HepG2 (cell line): ENCODE results near the gene CHRM2. TPM values are rescaled to one million over a fixed set of nuclear protein-coding genes. Genes with fewer than 3 reads are reported as not detected.

ENCODE experiments used
- ATAC-seq: fragments of 200-7000 bp; cut with Tn5 transposase; 3 replicates; pipeline ENCODE4 v1.9.1; 2020; ENCODE audit warnings: mild to moderate bottlenecking, moderate library complexity
- BruUV-seq: library from RNA; stranded (reverse); fragments of 400-500 nt; replicated peaks from 2 replicates; lab custom pipeline; 2021; lab: Mats Ljungman, UMichigan
- CTCF ChIA-PET: fragments of 300-600 bp; formaldehyde crosslinking; extraction: SDS; loops from one replicate; lab custom pipeline; 2021; ENCODE audit warnings: low total read pairs, inconsistent platforms, low intra/inter-chr PET ratio; lab: Yijun Ruan, JAX
- POLR2A ChIA-PET: fragments of 350-600 bp; sonication (Branson Sonifier 250); formaldehyde crosslinking; loops from one replicate; lab custom pipeline; 2020; ENCODE audit warnings: antibody characterized with exemption, inconsistent platforms; lab: Yijun Ruan, JAX
- DNase-seq: peaks from one replicate; pipeline ENCODE4 v3.0.0-alpha.2; 2015; ENCODE audit warnings: low spot score
- FAIRE-seq: peaks from 3 replicates; lab custom pipeline; 2011; peaks lifted over from hg19 to GRCh38; lab: Jason Lieb, UNC
- H2AFZ ChIP-seq: one replicate; pipeline ENCODE4 v1.6.1; 2011; ENCODE audit warnings: low read length, inconsistent platforms
- H3K27ac ChIP-seq: fragments of 300-600 bp; 3 replicates; pipeline ENCODE4 v1.8.0; 2011; ENCODE audit warnings: mixed run types, mild to moderate bottlenecking, mixed read lengths, low read length, inconsistent platforms; ENCODE audit not compliant: insufficient read depth; ENCODE audit errors: extremely low read length
- H3K27me3 ChIP-seq, 2 experiments: fragments of 200-600 bp in 1 of 2; 2 replicates in 1 of 2; 3 replicates in 1 of 2; pipeline versions ENCODE4 v1.6.0 to v1.8.0; 2011; ENCODE audit warnings: low read length in 2 of 2, mild to moderate bottlenecking in 2 of 2, moderate library complexity in 2 of 2, inconsistent platforms in 1 of 2; ENCODE audit not compliant: insufficient read depth in 2 of 2, control insufficient read depth in 1 of 2
- H3K36me3 ChIP-seq, 2 experiments: fragments of 200-600 bp in 1 of 2; replicated peaks in 1 of 2; 2 replicates in 1 of 2; 3 replicates in 1 of 2; pipeline versions ENCODE4 v1.5.1 to v1.8.0; 2011; ENCODE audit warnings: low read length in 2 of 2, inconsistent platforms in 1 of 2; ENCODE audit not compliant: insufficient read depth in 2 of 2, control insufficient read depth in 1 of 2
- H3K4me1 ChIP-seq: 2 replicates; pipeline ENCODE4 v1.5.1; 2012; ENCODE audit warnings: low read length, inconsistent platforms; ENCODE audit not compliant: insufficient read depth
- H3K4me2 ChIP-seq: 2 replicates; pipeline ENCODE4 v1.6.0; 2011; ENCODE audit warnings: low read depth, low read length, inconsistent platforms
- H3K4me3 ChIP-seq, 3 experiments: fragments of 200-600 bp in 1 of 3; sonication (generic), shearing (Covaris generic) in 1 of 3; replicated peaks in 1 of 3; 2 replicates each; pipeline ENCODE4 v1.5.1; 2011 to 2016; ENCODE audit warnings: low read length in 3 of 3, inconsistent platforms in 2 of 3, low read depth in 2 of 3, mild to moderate bottlenecking in 2 of 3, control low read depth in 1 of 3, mixed read lengths in 1 of 3; ENCODE audit not compliant: insufficient read depth in 1 of 3
- H3K79me2 ChIP-seq: one replicate; pipeline ENCODE4 v1.6.1; 2011; ENCODE audit warnings: low read length, inconsistent platforms; ENCODE audit not compliant: insufficient read depth
- H3K9ac ChIP-seq: 2 replicates; pipeline ENCODE4 v1.6.0; 2011; ENCODE audit warnings: mild to moderate bottlenecking, low read depth, low read length, inconsistent platforms; ENCODE audit not compliant: insufficient read depth
- H3K9me3 ChIP-seq: 2 replicates; pipeline ENCODE4 v1.5.1; 2012; ENCODE audit warnings: mild to moderate bottlenecking, low read length
- H4K20me1 ChIP-seq: 2 replicates; pipeline ENCODE4 v1.6.0; 2011; ENCODE audit warnings: inconsistent platforms, mild to moderate bottlenecking, low read length, moderate library complexity; ENCODE audit not compliant: insufficient read depth
- ATRX ChIP-seq: sonication (generic); formaldehyde crosslinking; IDR thresholded peaks from 2 replicates; pipeline ENCODE4 v1.4.0; 2020; ENCODE audit warnings: missing genetic modification reagents, borderline replicate concordance
- FOXK1 ChIP-seq: sonication (generic); formaldehyde crosslinking; IDR thresholded peaks from 2 replicates; pipeline ENCODE4 v1.4.0; 2020; ENCODE audit warnings: low read depth, missing genetic modification reagents, borderline replicate concordance
- GZF1 ChIP-seq: sonication (generic); formaldehyde crosslinking; IDR thresholded peaks from 2 replicates; pipeline ENCODE4 v1.5.1; 2020; ENCODE audit warnings: mild to moderate bottlenecking, missing genetic modification reagents
- KDM1A ChIP-seq: IDR thresholded peaks from 2 replicates; pipeline ENCODE4 v1.6.1; 2016; ENCODE audit warnings: missing compliant biosample characterization
- MAFK ChIP-seq, 2 experiments: IDR thresholded peaks in 1 of 2; conservative IDR thresholded peaks in 1 of 2; 2 replicates each; pipeline ENCODE4 v1.6.1; 2011; ENCODE audit warnings: improper control_type of control experiment in 2 of 2, low read length in 2 of 2
- NCOR1 ChIP-seq: fragments of 200-600 bp; sonication (generic); IDR thresholded peaks from 2 replicates; pipeline ENCODE4 v1.7.0; 2017; ENCODE audit warnings: antibody characterized with exemption, low read length, borderline replicate concordance
- NFE2 ChIP-seq: sonication (generic); formaldehyde crosslinking; IDR thresholded peaks from 2 replicates; pipeline ENCODE4 v1.4.0; 2020; ENCODE audit warnings: missing genetic modification reagents
- NFE2L1 ChIP-seq: sonication (generic); formaldehyde crosslinking; IDR thresholded peaks from 2 replicates; pipeline ENCODE4 v1.4.0; 2020; ENCODE audit warnings: missing genetic modification reagents, mild to moderate bottlenecking, borderline replicate concordance
- SKIL ChIP-seq: sonication (generic); formaldehyde crosslinking; IDR thresholded peaks from 2 replicates; pipeline ENCODE4 v1.8.0; 2022; ENCODE audit warnings: missing genetic modification reagents, mild to moderate bottlenecking, moderate library complexity, borderline replicate concordance
- SNRNP70 ChIP-seq: fragments of 200-400 bp; formaldehyde crosslinking; IDR thresholded peaks from 2 replicates; pipeline ENCODE4 v1.6.1; 2017; ENCODE audit warnings: mild to moderate bottlenecking, low read depth, low read length, moderate library complexity
- SRF ChIP-seq: IDR thresholded peaks from 2 replicates; pipeline ENCODE4 v1.6.1; 2011; ENCODE audit warnings: mild to moderate bottlenecking, low read depth, low read length, moderate library complexity
- TFDP1 ChIP-seq: IDR thresholded peaks from 2 replicates; pipeline ENCODE4 v1.6.1; 2016; ENCODE audit warnings: missing compliant biosample characterization, missing genetic modification reagents, borderline replicate concordance
- TRAFD1 ChIP-seq: sonication (generic); formaldehyde crosslinking; IDR thresholded peaks from 2 replicates; pipeline ENCODE4 v1.5.1; 2020; ENCODE audit warnings: missing genetic modification reagents, mild to moderate bottlenecking, borderline replicate concordance
- ZBTB1 ChIP-seq: sonication (generic); formaldehyde crosslinking; IDR thresholded peaks from 2 replicates; pipeline ENCODE4 v1.4.0; 2020; ENCODE audit warnings: missing genetic modification reagents, borderline replicate concordance
- ZBTB20 ChIP-seq: sonication (generic); formaldehyde crosslinking; IDR thresholded peaks from 2 replicates; pipeline ENCODE4 v1.8.1; 2023; ENCODE audit warnings: missing genetic modification reagents, low read depth, mild to moderate bottlenecking, borderline replicate concordance
- ZEB1 ChIP-seq: IDR thresholded peaks from 2 replicates; pipeline ENCODE4 v1.6.1; 2012; ENCODE audit warnings: mild to moderate bottlenecking, low read depth, inconsistent platforms; ENCODE audit not compliant: insufficient replicate concordance
- ZNF83 ChIP-seq: sonication (generic); formaldehyde crosslinking; IDR thresholded peaks from 2 replicates; pipeline ENCODE4 v1.4.0; 2020; ENCODE audit warnings: missing genetic modification reagents, mild to moderate bottlenecking, borderline replicate concordance
- ZSCAN30 ChIP-seq: sonication (generic); formaldehyde crosslinking; IDR thresholded peaks from 2 replicates; pipeline ENCODE4 v1.5.0; 2020; ENCODE audit warnings: mild to moderate bottlenecking, missing genetic modification reagents
- WGBS: methylation state at CpG from one replicate; pipeline ENCODE4 v1.1.6; 2017; ENCODE audit warnings: low lambda C conversion rate; 5-methylcytosine and 5-hydroxymethylcytosine counted together
- in situ Hi-C: cut with HindIII; loops from 2 replicates; pipeline ENCODE4 v1.10.0; 2017; ENCODE audit warnings: low pct_unique_long_range_greater_than_20kb; ENCODE audit not compliant: extremely low pct_ligation_motif_present
- intact Hi-C: fragments of 100-400 bp; cut with micrococcal nuclease; formaldehyde crosslinking; loops from one replicate; pipeline ENCODE4 v1.10.0; 2022; ENCODE audit not compliant: unreplicated experiment
- polyA plus RNA-seq, 8 experiments: library from polyadenylated mRNA; depleted of rRNA in 3 of 8; stranded (reverse) in 7 of 8; unstranded in 1 of 8; fragments of >200 nt; fragmentation: Illumina TruSeq in 4 of 8; extraction: Trizol in 4 of 8; gene quantifications; 2 replicates each; pipeline versions ENCODE4 v1.2.1 to v1.2.3, GENCODE V29; 2011 to 2016; ENCODE audit warnings: low read depth in 4 of 8, missing spikeins in 1 of 8, mixed read lengths in 1 of 8; ENCODE audit not compliant: insufficient read depth in 1 of 8
- total RNA-seq, 5 experiments: library from RNA; depleted of rRNA; stranded (reverse); fragments of >200 nt; fragmentation: Illumina TruSeq; extraction: Trizol; gene quantifications; 2 replicates each; pipeline ENCODE4 v1.2.3, GENCODE V29; 2016; ENCODE audit warnings: low read depth in 1 of 5

The CHRM2 gene
- total and polyA plus RNA-seq, 2 of the 13 experiments (the other 11 are each of a cell fraction or from before 2014, with no cell fraction given), result not detected

DNA sequence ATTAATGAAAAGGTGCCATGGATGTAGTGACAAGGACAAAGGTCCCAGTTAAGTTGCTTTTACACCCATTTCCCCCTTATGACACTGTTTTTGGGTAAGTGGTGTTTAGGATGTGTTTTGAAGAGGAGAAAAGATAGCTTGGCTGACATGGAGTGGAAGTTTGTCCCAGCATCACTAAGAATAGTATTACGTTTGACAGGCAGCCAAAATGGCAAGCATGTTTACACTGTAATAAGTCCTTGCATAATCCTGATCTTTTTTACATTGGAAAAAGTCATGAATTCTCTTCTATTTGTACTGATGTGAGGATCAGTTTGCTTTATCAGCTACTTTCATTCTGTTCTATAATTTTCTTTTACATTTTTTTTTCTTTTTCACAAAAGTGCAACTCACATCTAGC is 137.8 kb downstream of the CHRM2 start (continued):
- TF ChIP-seq GZF1 (CRISPR knock-in tag) (no peak), ZEB1 (no peak), FOXK1 (no peak)

GRCh38 chr7:137007001-137007694 is 138.7 kb downstream of the CHRM2 start:
- no peaks in the 10 kb centered on the region for H4K20me1 ChIP-seq
- no peak overlapping the region for H3K4me3 ChIP-seq
- H3K36me3 ChIP-seq, result no peaks in the 10 kb centered on the region
- H3K4me2 ChIP-seq, result no peak overlapping the region
- H3K79me2 ChIP-seq, result no peaks in the 10 kb centered on the region
- in situ Hi-C loops, result no loop called here
- 15% methylated on average over 3 of the region's 3 CpGs for WGBS
- ATAC-seq (no peak), DNase-seq (no peak), FAIRE-seq (no peak)
- H3K27ac ChIP-seq, result no peak overlapping the region
- H3K4me1 ChIP-seq, result no peaks in the 10 kb centered on the region
- H3K9ac ChIP-seq, result no peak overlapping the region
- intact Hi-C loops, result no loop called here
- no peak overlapping the region for H2AFZ ChIP-seq
- ChIA-PET POLR2A (no interaction called here), CTCF (no interaction called here)
- no TSS peak for BruUV-seq
- no peaks in the 10 kb centered on the region for H3K9me3 ChIP-seq
- no peaks in the 10 kb centered on the region for H3K27me3 ChIP-seq
- TF ChIP-seq SNRNP70 (no peak), ZBTB20 (CRISPR knock-in tag) (no peak), ATRX (CRISPR knock-in tag) (no peak), ZBTB1 (no peak), KDM1A (CRISPR knock-in tag) (no peak), NFE2L1 (CRISPR knock-in tag) (no peak), SKIL (CRISPR knock-in tag) (no peak), SRF (no peak), NFE2 (CRISPR knock-in tag) (no peak), NCOR1 (no peak), TRAFD1 (CRISPR knock-in tag) (no peak), MAFK (conservative IDR thresholded peaks at IDR 0.05 in 1 of 2, IDR thresholded peaks at IDR 0.05 in 1 of 2; ENCODE audit: low read length in 2 of 2) (no peak), ZNF83 (no peak), ZSCAN30 (CRISPR knock-in tag) (no peak), TFDP1 (CRISPR knock-in tag) (no peak)
